H1 (cell line): ENCODE measurements around the gene CSAD. TPM values are rescaled to one million over a fixed set of nuclear protein-coding genes. Genes with fewer than 3 reads are reported as not detected.

Experiments
- CTCF ChIA-PET: fragments of 300-600 bp; sonication (Branson Sonifier 250); formaldehyde crosslinking; loops from one replicate; lab custom pipeline; 2021; ENCODE audit not compliant: partially characterized antibody; lab: Charles Lee
- POLR2A ChIA-PET: fragments of 300-600 bp; sonication (Branson Sonifier 250); formaldehyde crosslinking; loops from one replicate; lab custom pipeline; 2021; ENCODE audit warnings: inconsistent platforms; ENCODE audit not compliant: partially characterized antibody; lab: Charles Lee
- DNase-seq, 2 experiments: peaks; one replicate each; pipeline versions ENCODE4 v3.0.0 to v3.0.0-alpha.2; 2010 to 2022; ENCODE audit warnings: low spot score in 2 of 2, low read depth in 1 of 2, mixed read lengths in 1 of 2
- FAIRE-seq: peaks from 2 replicates; lab custom pipeline; 2011; peaks lifted over from hg19 to GRCh38; lab: Jason Lieb, UNC
- H2AFZ ChIP-seq: 2 replicates; pipeline ENCODE4 v1.8.1; 2012; ENCODE audit warnings: low read length, inconsistent platforms
- H2AK5ac ChIP-seq: 2 replicates; pipeline ENCODE4 v1.6.1; 2013; ENCODE audit warnings: low read depth, low read length
- H2BK120ac ChIP-seq: replicated peaks from 2 replicates; pipeline ENCODE3; 2013; ENCODE audit warnings: low read depth, low read length, inconsistent platforms
- H2BK12ac ChIP-seq: 2 replicates; pipeline ENCODE4 v1.6.1; 2013; ENCODE audit warnings: low read depth, low read length
- H2BK15ac ChIP-seq: 2 replicates; pipeline ENCODE4 v1.6.1; 2013; ENCODE audit warnings: low read length
- H2BK20ac ChIP-seq: 2 replicates; pipeline ENCODE4 v1.6.1; 2013; ENCODE audit warnings: low read length
- H2BK5ac ChIP-seq: 2 replicates; pipeline ENCODE4 v1.6.1; 2013; ENCODE audit warnings: low read depth, low read length
- H3K14ac ChIP-seq: 2 replicates; pipeline ENCODE4 v1.6.1; 2013; ENCODE audit warnings: inconsistent platforms; ENCODE audit not compliant: insufficient read length
- H3K18ac ChIP-seq: 2 replicates; pipeline ENCODE4 v1.6.1; 2013; ENCODE audit warnings: low read length; ENCODE audit errors: extremely low read depth
- H3K23ac ChIP-seq: 2 replicates; pipeline ENCODE4 v1.6.1; 2013; ENCODE audit warnings: inconsistent platforms; ENCODE audit not compliant: insufficient read length
- H3K23me2 ChIP-seq: 2 replicates; pipeline ENCODE4 v1.6.1; 2013; ENCODE audit warnings: low read depth, low read length
- H3K27ac ChIP-seq: 2 replicates; pipeline ENCODE4 v1.6.1; 2011; ENCODE audit warnings: low read depth, low read length, inconsistent platforms
- H3K27me3 ChIP-seq, 4 experiments: replicated peaks in 1 of 4; 1 replicate in 1 of 4; 2 replicates in 3 of 4; pipeline versions ENCODE4 v1.6.1 to v1.8.1; 2011 to 2013; ENCODE audit warnings: low read length in 3 of 4, mild to moderate bottlenecking in 3 of 4, inconsistent platforms in 2 of 4, mixed read lengths in 2 of 4, moderate library complexity in 1 of 4; ENCODE audit not compliant: control insufficient read depth in 3 of 4, insufficient read depth in 3 of 4; ENCODE audit errors: extremely low read depth in 1 of 4
- H3K36me3 ChIP-seq, 4 experiments: 2 replicates each; pipeline versions ENCODE4 v1.6.1 to v1.8.1; 2011 to 2013; ENCODE audit warnings: mild to moderate bottlenecking in 4 of 4, low read length in 3 of 4, moderate library complexity in 2 of 4, control low read depth in 1 of 4, inconsistent platforms in 1 of 4; ENCODE audit not compliant: insufficient read depth in 4 of 4, control insufficient read depth in 2 of 4
- H3K4ac ChIP-seq: replicated peaks from 2 replicates; pipeline ENCODE3; 2013; ENCODE audit warnings: low read length, low read depth, mixed read lengths, inconsistent platforms; ENCODE audit not compliant: insufficient read length
- H3K4me1 ChIP-seq, 4 experiments: replicated peaks in 1 of 4; 1 replicate in 1 of 4; 2 replicates in 3 of 4; pipeline versions ENCODE4 v1.6.1 to v1.8.1; 2011 to 2013; ENCODE audit warnings: low read length in 3 of 4, inconsistent platforms in 2 of 4, mixed read lengths in 1 of 4; ENCODE audit not compliant: insufficient read depth in 4 of 4, control insufficient read depth in 3 of 4
- H3K4me2 ChIP-seq, 2 experiments: 2 replicates each; pipeline versions ENCODE4 v1.6.1 to v1.8.1; 2011 to 2013; ENCODE audit warnings: low read depth in 2 of 2, low read length in 2 of 2, control low read depth in 1 of 2, inconsistent platforms in 1 of 2, mild to moderate bottlenecking in 1 of 2; ENCODE audit not compliant: insufficient read depth in 1 of 2
- H3K4me3 ChIP-seq, 4 experiments: fragments of 200-600, 300-600 bp in 1 of 4; sonication (generic), shearing (Covaris generic), sonication (Bioruptor Twin) in 1 of 4; 2 replicates each; pipeline versions ENCODE4 v1.5.1 to v1.8.1; 2011 to 2016; ENCODE audit warnings: low read length in 4 of 4, low read depth in 3 of 4, control low read depth in 2 of 4, inconsistent platforms in 2 of 4, mild to moderate bottlenecking in 2 of 4, mixed read lengths in 1 of 4, moderate library complexity in 1 of 4; ENCODE audit not compliant: insufficient read depth in 2 of 4; ENCODE audit errors: extremely low read depth in 1 of 4
- H3K56ac ChIP-seq: replicated peaks from 2 replicates; pipeline ENCODE3; 2013; ENCODE audit warnings: low read depth, mild to moderate bottlenecking, mixed read lengths, low read length, inconsistent platforms; ENCODE audit not compliant: insufficient read length
- H3K79me1 ChIP-seq: 2 replicates; pipeline ENCODE4 v1.6.1; 2013; ENCODE audit warnings: low read depth, low read length, control low read depth
- H3K79me2 ChIP-seq, 2 experiments: 2 replicates each; pipeline versions ENCODE4 v1.6.1 to v1.8.1; 2012 to 2013; ENCODE audit warnings: low read length in 2 of 2, mild to moderate bottlenecking in 2 of 2, inconsistent platforms in 1 of 2; ENCODE audit not compliant: insufficient read depth in 2 of 2, control insufficient read depth in 1 of 2
- H3K9ac ChIP-seq, 4 experiments: replicated peaks in 1 of 4; 1 replicate in 1 of 4; 2 replicates in 3 of 4; pipeline versions ENCODE4 v1.6.1 to v1.8.1; 2011 to 2013; ENCODE audit warnings: low read depth in 3 of 4, low read length in 3 of 4, control low read depth in 2 of 4, mild to moderate bottlenecking in 2 of 4, moderate library complexity in 2 of 4, inconsistent platforms in 1 of 4; ENCODE audit errors: extremely low read depth in 1 of 4
- H3K9me3 ChIP-seq, 2 experiments: 2 replicates each; pipeline versions ENCODE4 v1.6.1 to v1.8.1; 2012 to 2013; ENCODE audit warnings: mild to moderate bottlenecking in 2 of 2, moderate library complexity in 2 of 2, control low read depth in 1 of 2, inconsistent platforms in 1 of 2, low read depth in 1 of 2, low read length in 1 of 2, mixed read lengths in 1 of 2; ENCODE audit not compliant: insufficient read depth in 2 of 2
- H4K20me1 ChIP-seq, 2 experiments: replicated peaks in 1 of 2; 2 replicates each; pipeline versions ENCODE3 to v1.8.1; 2011 to 2013; ENCODE audit warnings: inconsistent platforms in 2 of 2, low read length in 2 of 2, mild to moderate bottlenecking in 1 of 2; ENCODE audit not compliant: insufficient read depth in 2 of 2, control insufficient read depth in 1 of 2
- H4K5ac ChIP-seq: 2 replicates; pipeline ENCODE4 v1.6.1; 2013; ENCODE audit warnings: low read length, low read depth, mixed read lengths, inconsistent platforms; ENCODE audit not compliant: insufficient read length
- H4K8ac ChIP-seq: 2 replicates; pipeline ENCODE4 v1.8.0; 2013; ENCODE audit warnings: mild to moderate bottlenecking, moderate library complexity, low read length, inconsistent platforms; ENCODE audit not compliant: insufficient read depth; ENCODE audit errors: extremely low read depth
- H4K91ac ChIP-seq: replicated peaks from 2 replicates; pipeline ENCODE3; 2013; ENCODE audit warnings: low read length, mixed read lengths, inconsistent platforms; ENCODE audit not compliant: insufficient read length
- ASH2L ChIP-seq: fragments of 200-600, 300-600 bp; sonication (generic); IDR thresholded peaks from one replicate; pipeline ENCODE4 v1.7.1; 2017; ENCODE audit warnings: low read length
- ATF3 ChIP-seq: IDR thresholded peaks from 2 replicates; pipeline ENCODE4 v1.6.1; 2011; ENCODE audit warnings: low read depth, mild to moderate bottlenecking, low read length; ENCODE audit not compliant: insufficient read depth
- BCL11A ChIP-seq, 2 experiments: IDR thresholded peaks; one replicate each; pipeline ENCODE4 v1.6.1; 2011; ENCODE audit warnings: low read depth in 2 of 2, low read length in 2 of 2, mild to moderate bottlenecking in 2 of 2
- CHD1 ChIP-seq: IDR thresholded peaks from 2 replicates; pipeline ENCODE4 v1.6.1; 2012; ENCODE audit warnings: low read depth, low read length, improper control_type of control experiment
- E2F6 ChIP-seq: IDR thresholded peaks from 2 replicates; pipeline ENCODE4 v1.6.1; 2012; ENCODE audit warnings: inconsistent platforms
- MAX ChIP-seq: IDR thresholded peaks from 2 replicates; pipeline ENCODE4 v1.6.1; 2012; ENCODE audit warnings: inconsistent platforms
- POLR2AphosphoS5 ChIP-seq: IDR thresholded peaks from 2 replicates; pipeline ENCODE4 v1.6.1; 2011; ENCODE audit warnings: low read depth, low read length
- TAF1 ChIP-seq: IDR thresholded peaks from 2 replicates; pipeline ENCODE4 v1.6.1; 2011; ENCODE audit warnings: mild to moderate bottlenecking, low read depth, low read length
- TBP ChIP-seq: IDR thresholded peaks from 2 replicates; pipeline ENCODE4 v1.6.1; 2011; ENCODE audit warnings: low read depth, low read length, improper control_type of control experiment
- WGBS, 2 experiments: shearing (Covaris generic) in 1 of 2; methylation state at CpG; one replicate each; pipeline versions ENCODE4 v1.1.6 to v1.1.7; 2013 to 2015; ENCODE audit warnings: low lambda C conversion rate in 2 of 2, mixed read lengths in 2 of 2, inconsistent platforms in 1 of 2, low coverage in 1 of 2, missing lambda C conversion rate in 1 of 2; ENCODE audit not compliant: insufficient replicate concordance in 2 of 2, insufficient coverage in 1 of 2, insufficient read length in 1 of 2; ENCODE audit errors: extremely low coverage in 1 of 2, missing lambda C conversion rate in 1 of 2; 5-methylcytosine and 5-hydroxymethylcytosine counted together
- polyA plus RNA-seq, 7 experiments: library from polyadenylated mRNA; depleted of rRNA in 3 of 7; stranded (reverse) in 5 of 7; unstranded in 2 of 7; fragments of >200 nt in 5 of 7; fragments of 200-250 nt in 2 of 7; gene quantifications; 1 replicate in 5 of 7; 2 replicates in 1 of 7; 4 replicates in 1 of 7; pipeline versions ENCODE4 v1.2.1 to v1.2.3, GENCODE V29; 2011 to 2013; ENCODE audit warnings: missing spikeins in 2 of 7, mixed read lengths in 2 of 7
- total RNA-seq: library from RNA; stranded (reverse); fragmentation: NEBNext Ultra II Directional; extraction: Animal tissue kit (Norgen Biotek cat#: 25700); gene quantifications from 2 replicates; pipeline ENCODE4 v1.2.1, GENCODE V29; 2021

Gene CSAD
- total and polyA plus RNA-seq, 2 of the 8 experiments (the other 6 are each of a cell fraction or from before 2014, with no cell fraction given), result 8.8 to 11.3 TPM

GRCh38 chr12:53115112-53115890 lies 65.4 kb downstream of the CSAD start:
- ChIA-PET CTCF (interaction anchor here (0.6 to 4.8 kb wide), 12 partner anchors 13 to 281 kb away, joined by 3 to 20 read pairs (median 3); partner anchors contain the start of genes ESPL1, IGFBP6 and SOAT2), POLR2A (interaction anchor here (0.9 to 1.1 kb wide), 3 partner anchors 16 to 66 kb away, joined by 3 read pairs; partner anchors contain the start of genes CSAD and ZNF740)
- H4K8ac ChIP-seq, result no peak overlapping the region; the same call in 1 of the 2 replicates
- H3K4ac ChIP-seq, result no peak overlapping the region
- H2BK120ac ChIP-seq, result no peak overlapping the region
- no peak overlapping the region for H3K9ac ChIP-seq
- H2AK5ac ChIP-seq, result no peak overlapping the region
- H3K4me3 ChIP-seq, result no peak overlapping the region
- H3K9me3 ChIP-seq, result peaks cover under 1% of the 10 kb centered on the region in 2 experiments; a peak in 2 of 4 replicates
- DNase-seq, result peak; percentile 38 to 90
- 80% methylated on average over 31 of the region's 33 CpGs; no CpG with 5 or more reads in 1 of the 2 experiments for WGBS, 2 experiments
- no peak overlapping the region for H2BK12ac ChIP-seq
- H2BK15ac ChIP-seq, result peak overlapping the region; percentile 37; the same call in 1 of the 2 replicates
- H3K79me2 ChIP-seq, result no peaks in the 10 kb centered on the region
- H3K14ac ChIP-seq, result no peak overlapping the region
- no peak overlapping the region for H2BK20ac ChIP-seq
- peaks cover 0 to 3% (median 2%) of the 10 kb centered on the region in 4 experiments; a peak in 3 of 7 replicates for H3K4me1 ChIP-seq
- H3K4me2 ChIP-seq, result no peak overlapping the region
- peak overlapping the region; percentile 35; the same call in 1 of the 2 replicates for H2AFZ ChIP-seq
- 0 out of 2 replicates have a peak, but pooled peaks cover 3% of the 10 kb centered on the region for H3K23me2 ChIP-seq
- no peak overlapping the region for H3K18ac ChIP-seq
- no peak overlapping the region for H4K5ac ChIP-seq
- H3K23ac ChIP-seq, result no peak overlapping the region
- H3K56ac ChIP-seq, result no peak overlapping the region
- H3K36me3 ChIP-seq, result no peaks in the 10 kb centered on the region
- H4K20me1 ChIP-seq, result no peaks in the 10 kb centered on the region
- H2BK5ac ChIP-seq, result no peak overlapping the region; the same call in 1 of the 2 replicates
- no peaks in the 10 kb centered on the region for H3K27me3 ChIP-seq
- H4K91ac ChIP-seq, result peak overlapping the region; percentile 51
- FAIRE-seq, result no peak
- TF ChIP-seq E2F6 (peak; percentile 90), MAX (peak; percentile 83), ATF3 (no peak), ASH2L (no peak), TBP (peak; percentile 57; the same call in 1 of the 2 replicates), CHD1 (no peak), POLR2AphosphoS5 (no peak), BCL11A (IDR thresholded peaks at IDR 0.05; ENCODE audit: low read depth in 2 of 2, low read length in 2 of 2) (no peak), TAF1 (peak; percentile 47; the same call in 1 of the 2 replicates)
- H3K27ac ChIP-seq, result no peak overlapping the region
- H3K79me1 ChIP-seq, result no peaks in the 10 kb centered on the region
